Calu3 (cell line): ENCODE results near the gene RNASE8. TPM values are rescaled to one million over a fixed set of nuclear protein-coding genes. Genes with fewer than 3 reads are reported as not detected.

Experiments
- BruUV-seq: library from RNA; stranded (reverse); fragments of 400-500 nt; replicated peaks from 2 replicates; lab custom pipeline; 2021; lab: Mats Ljungman, UMichigan
- CTCF ChIA-PET: fragments of 300-600 bp; sonication (Branson Sonifier 250); formaldehyde crosslinking; loops from one replicate; lab custom pipeline; 2022; ENCODE audit warnings: antibody characterized with exemption; lab: Charles Lee
- DNase-seq: peaks from one replicate; pipeline ENCODE4 v3.0.0; 2022
- H3K27ac Mint-ChIP-seq: one replicate; pipeline ENCODE4 v1.8.0; 2022; ENCODE audit warnings: mixed read lengths; ENCODE audit not compliant: unreplicated experiment
- H3K27me3 Mint-ChIP-seq: one replicate; pipeline ENCODE4 v1.8.0; 2022; ENCODE audit warnings: mixed read lengths; ENCODE audit not compliant: unreplicated experiment
- H3K36me3 Mint-ChIP-seq: one replicate; pipeline ENCODE4 v1.8.0; 2022; ENCODE audit warnings: mild to moderate bottlenecking, moderate library complexity, mixed read lengths; ENCODE audit not compliant: insufficient read depth, unreplicated experiment
- H3K4me1 Mint-ChIP-seq: one replicate; pipeline ENCODE4 v1.8.0; 2022; ENCODE audit warnings: mild to moderate bottlenecking, low read depth, mixed read lengths; ENCODE audit not compliant: unreplicated experiment
- H3K4me3 Mint-ChIP-seq: one replicate; pipeline ENCODE4 v1.8.0; 2022; ENCODE audit warnings: mild to moderate bottlenecking, low read depth, moderate library complexity, mixed read lengths; ENCODE audit not compliant: unreplicated experiment
- H3K9me3 Mint-ChIP-seq: one replicate; pipeline ENCODE4 v1.8.0; 2022; ENCODE audit warnings: low read depth, mixed read lengths; ENCODE audit not compliant: unreplicated experiment
- CTCF ChIP-seq: fragments of 200-600 bp; IDR thresholded peaks from one replicate; pipeline ENCODE4 v1.8.0; 2022; ENCODE audit warnings: antibody characterized with exemption; ENCODE audit not compliant: unreplicated experiment
- intact Hi-C: fragments of 100-400 bp; cut with micrococcal nuclease; formaldehyde crosslinking; loops from one replicate; pipeline ENCODE4 v1.10.0; 2022; ENCODE audit not compliant: unreplicated experiment
- total RNA-seq: library from RNA; stranded (reverse); gene quantifications from 2 replicates; pipeline ENCODE4 v1.2.3, GENCODE V29; 2022

RNASE8 gene
- total RNA-seq, 1 experiment from 2014 or later: not detected

- Mint-ChIP-seq H3K4me1 (peaks cover 8% of the 10 kb centered on the region), H3K27ac (no peak overlapping the region), H3K36me3 (peaks cover 10% of the 10 kb centered on the region), H3K4me3 (no peak overlapping the region), H3K9me3 (no peaks in the 10 kb centered on the region), H3K27me3 (no peaks in the 10 kb centered on the region)
- CTCF ChIA-PET: no interaction called here
- no TSS peak for BruUV-seq
- intact Hi-C loops: no loop called here
- TF ChIP-seq CTCF: no peak
- no peak for DNase-seq
Measured at GRCh38 chr14:21084396-21084795, 26.8 kb downstream of the RNASE8 start.

DNA sequence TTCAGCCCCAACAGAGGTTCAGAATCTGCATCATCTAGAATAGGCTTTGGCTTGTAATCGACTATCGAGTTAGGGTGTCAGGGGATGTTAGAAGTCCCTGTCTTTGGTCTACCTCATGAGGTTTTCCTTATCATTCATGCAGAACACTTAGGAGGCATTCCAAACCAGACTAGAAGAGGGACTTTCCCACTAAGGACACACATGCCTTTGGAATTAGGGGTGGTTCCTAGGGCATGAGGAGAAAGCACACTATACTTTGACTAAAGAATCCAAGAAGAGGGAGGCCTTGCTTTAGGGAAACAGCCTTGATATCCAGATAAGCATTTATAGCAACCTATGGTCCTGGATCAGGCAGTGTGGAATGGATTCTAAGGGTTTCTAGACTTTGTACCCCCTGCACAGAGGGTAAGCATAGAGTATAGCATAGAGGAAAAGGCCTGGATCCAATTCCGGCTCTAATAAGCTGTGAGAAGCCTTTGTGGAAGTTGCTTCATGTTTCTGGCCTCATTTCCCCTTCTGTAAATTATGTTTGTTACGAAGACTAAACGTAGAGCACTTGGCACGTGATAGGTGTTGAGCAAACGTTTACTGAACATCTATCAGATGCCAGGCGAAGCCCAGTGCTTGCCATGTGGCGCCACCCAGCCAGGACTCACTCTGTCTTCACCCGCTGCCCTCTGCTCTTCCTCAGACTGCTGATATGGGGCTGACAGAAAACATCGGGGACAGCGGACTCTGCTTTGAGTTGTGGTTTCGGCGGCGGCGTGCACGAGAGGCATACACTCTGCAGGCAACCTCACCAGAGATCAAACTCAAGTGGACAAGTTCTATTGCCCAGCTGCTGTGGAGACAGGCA is 27.6 kb downstream of the RNASE8 start:
- no peaks in the 10 kb centered on the region for H3K27me3 Mint-ChIP-seq
- peaks cover 8% of the 10 kb centered on the region for H3K36me3 Mint-ChIP-seq
- CTCF ChIA-PET: no interaction called here
- no peaks in the 10 kb centered on the region for H3K9me3 Mint-ChIP-seq
- H3K4me1 Mint-ChIP-seq: peaks cover 8% of the 10 kb centered on the region
- intact Hi-C loops: no loop called here
- BruUV-seq: no TSS peak
- no peak overlapping the region for H3K27ac Mint-ChIP-seq
- TF ChIP-seq CTCF: no peak
- DNase-seq: no peak
- no peak overlapping the region for H3K4me3 Mint-ChIP-seq

DNA sequence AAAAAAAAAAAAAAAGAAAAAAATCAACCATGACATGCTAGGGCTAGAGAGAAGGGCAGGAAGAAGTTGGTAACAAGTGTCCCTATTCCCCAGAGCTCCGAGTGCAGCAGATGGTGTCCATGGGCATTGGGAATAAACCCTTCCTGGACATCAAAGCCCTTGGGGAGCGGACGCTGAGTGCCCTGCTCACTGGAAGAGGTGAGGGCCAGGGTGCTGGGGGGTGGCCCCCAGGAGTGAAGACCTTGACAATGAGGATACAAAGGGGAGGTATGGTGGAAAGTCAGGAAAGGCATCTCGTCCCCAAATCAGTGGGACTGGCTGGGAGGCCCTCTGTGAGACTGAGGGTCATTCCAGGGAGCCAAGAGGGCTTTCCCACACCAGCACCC is 29.3 kb downstream of the RNASE8 start:
- intact Hi-C loops: no loop called here
- Mint-ChIP-seq H3K27ac (no peak overlapping the region), H3K9me3 (no peaks in the 10 kb centered on the region), H3K4me3 (no peak overlapping the region), H3K36me3 (peaks cover 18% of the 10 kb centered on the region), H3K27me3 (no peaks in the 10 kb centered on the region), H3K4me1 (peaks cover 8% of the 10 kb centered on the region)
- TF ChIP-seq CTCF: no peak
- BruUV-seq: no TSS peak
- DNase-seq: no peak
- CTCF ChIA-PET: interaction anchor here (0.7 kb wide), 1 partner anchor 19 kb away, joined by 3 read pairs; no protein-coding TSS in a partner anchor

- Mint-ChIP-seq H3K36me3 (peaks cover 18% of the 10 kb centered on the region), H3K27ac (no peak overlapping the region), H3K4me1 (peaks cover 8% of the 10 kb centered on the region), H3K4me3 (no peak overlapping the region), H3K9me3 (no peaks in the 10 kb centered on the region), H3K27me3 (no peaks in the 10 kb centered on the region)
- BruUV-seq: no TSS peak
- intact Hi-C loops: no loop called here
- no peak for DNase-seq
- no peak for TF ChIP-seq CTCF
- CTCF ChIA-PET: interaction anchor here (0.9 to 1.3 kb wide), 2 partner anchors 16 to 73 kb away, joined by 3 to 4 read pairs; no protein-coding TSS in a partner anchor
Measured at GRCh38 chr14:21087294-21088091, 29.9 kb downstream of the RNASE8 start.
